ENCODE results near the gene ST7.
"Not testable (repeated sequence)": the region's sequence is repeated elsewhere in the genome, so short reads cannot be mapped to it uniquely, and the experiment has no call there.

The ST7 gene

DNA sequence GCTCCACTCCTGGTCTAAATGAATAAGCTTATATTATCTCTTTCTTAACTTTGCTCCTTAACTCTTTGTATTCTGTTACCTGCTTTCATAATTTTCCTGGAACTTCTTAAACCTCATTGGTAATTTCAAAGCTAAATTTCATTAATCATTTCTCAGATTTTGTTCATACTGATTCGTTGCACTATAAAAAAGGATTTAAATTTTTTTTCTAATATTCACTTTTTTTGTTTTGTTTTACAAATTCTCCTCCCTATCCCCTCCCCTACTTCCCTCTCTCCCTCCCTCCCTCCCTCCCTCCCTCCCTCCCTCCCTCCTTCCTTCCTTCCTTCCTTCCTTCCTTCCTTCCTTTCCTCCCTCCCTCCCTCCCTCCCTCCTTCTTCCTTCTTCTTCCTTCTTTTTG is 14.7 kb downstream of the ST7 start:
- Histone ChIP-seq H3K36me3 (ENCODE audit: control insufficient read depth in 1 of 2, insufficient read depth in 2 of 2, low read length in 2 of 2) (no peaks in the 10 kb centered on the region), H3K4me3 (ENCODE audit: low read depth in 1 of 2, low read length in 2 of 2) (no peak overlapping the region), H3K4me1 (ENCODE audit: control insufficient read depth in 1 of 2, insufficient read depth in 2 of 2, low read length in 2 of 2) (peaks cover 0 to 5% of the 10 kb centered on the region in 2 donors), H3K9me3 (ENCODE audit: control insufficient read depth in 1 of 2, low read length in 2 of 2) (no peaks in the 10 kb centered on the region), H3K27me3 (ENCODE audit: low read depth, low read length) (no peaks in the 10 kb centered on the region), H3K27ac (ENCODE audit: low read length) (no peak overlapping the region)

GRCh38 chr7:116968631-116969030 is 15.3 kb downstream of the ST7 start:
- Histone ChIP-seq H3K27ac (ENCODE audit: low read length) (no peak overlapping the region), H3K4me3 (ENCODE audit: low read depth in 1 of 2, low read length in 2 of 2) (no peak overlapping the region), H3K9me3 (ENCODE audit: control insufficient read depth in 1 of 2, low read length in 2 of 2) (no peaks in the 10 kb centered on the region), H3K27me3 (ENCODE audit: low read depth, low read length) (no peaks in the 10 kb centered on the region), H3K36me3 (ENCODE audit: control insufficient read depth in 1 of 2, insufficient read depth in 2 of 2, low read length in 2 of 2) (no peaks in the 10 kb centered on the region), H3K4me1 (ENCODE audit: control insufficient read depth in 1 of 2, insufficient read depth in 2 of 2, low read length in 2 of 2) (peaks cover 0 to 5% of the 10 kb centered on the region in 2 donors)

- Histone ChIP-seq H3K27ac (ENCODE audit: low read length) (no peak overlapping the region), H3K4me3 (ENCODE audit: low read depth in 1 of 2, low read length in 2 of 2) (no peak overlapping the region), H3K36me3 (ENCODE audit: control insufficient read depth in 1 of 2, insufficient read depth in 2 of 2, low read length in 2 of 2) (no peaks in the 10 kb centered on the region), H3K27me3 (ENCODE audit: low read depth, low read length) (no peaks in the 10 kb centered on the region), H3K4me1 (ENCODE audit: control insufficient read depth in 1 of 2, insufficient read depth in 2 of 2, low read length in 2 of 2) (peaks cover 0 to 5% of the 10 kb centered on the region in 2 donors), H3K9me3 (ENCODE audit: control insufficient read depth in 1 of 2, low read length in 2 of 2) (no peaks in the 10 kb centered on the region)
These were observed 16.1 kb downstream of the ST7 start for GRCh38 chr7:116969371-116969902.

GRCh38 chr7:116970238-116970910 is 17.1 kb downstream of the ST7 start:
- no peak overlapping the region for H3K27ac ChIP-seq (ENCODE audit: low read length)
- no peaks in the 10 kb centered on the region for H3K36me3 ChIP-seq (ENCODE audit: control insufficient read depth in 1 of 2, insufficient read depth in 2 of 2, low read length in 2 of 2)
- H3K4me3 ChIP-seq (ENCODE audit: low read depth in 1 of 2, low read length in 2 of 2): no peak overlapping the region
- H3K9me3 ChIP-seq (ENCODE audit: control insufficient read depth in 1 of 2, low read length in 2 of 2): no peaks in the 10 kb centered on the region
- H3K4me1 ChIP-seq (ENCODE audit: control insufficient read depth in 1 of 2, insufficient read depth in 2 of 2, low read length in 2 of 2): peaks cover 0 to 5% of the 10 kb centered on the region in 2 donors
- H3K27me3 ChIP-seq (ENCODE audit: low read depth, low read length): no peaks in the 10 kb centered on the region

DNA sequence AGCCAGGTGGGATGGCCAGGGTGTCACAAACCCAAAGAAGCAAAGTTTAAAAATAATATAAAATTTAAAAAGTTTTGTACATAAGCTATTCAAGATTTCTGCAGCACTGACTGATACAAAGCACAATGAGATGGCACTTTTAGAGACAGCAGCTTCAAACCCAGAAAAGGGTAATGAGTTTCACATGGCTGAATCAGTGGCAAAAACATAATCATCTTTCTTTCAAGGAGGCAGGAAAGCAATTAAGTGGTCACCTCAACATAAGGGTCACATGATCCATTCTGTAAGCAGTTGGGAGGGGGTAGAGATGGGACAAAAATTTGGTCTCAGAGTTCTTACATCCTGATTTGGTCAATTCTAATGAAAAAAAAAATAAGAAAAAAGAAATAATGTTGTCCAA is 17.9 kb downstream of the ST7 start:
- H3K36me3 ChIP-seq (ENCODE audit: control insufficient read depth in 1 of 2, insufficient read depth in 2 of 2, low read length in 2 of 2): not testable (repeated sequence)

GRCh38 chr7:116971869-116972268 is 18.6 kb downstream of the ST7 start:
- Histone ChIP-seq H3K4me1 (ENCODE audit: control insufficient read depth in 1 of 2, insufficient read depth in 2 of 2, low read length in 2 of 2) (peaks cover 0 to 5% of the 10 kb centered on the region in 2 donors), H3K4me3 (ENCODE audit: low read depth in 1 of 2, low read length in 2 of 2) (no peak overlapping the region), H3K27ac (ENCODE audit: low read length) (no peak overlapping the region), H3K27me3 (ENCODE audit: low read depth, low read length) (no peaks in the 10 kb centered on the region), H3K36me3 (ENCODE audit: control insufficient read depth in 1 of 2, insufficient read depth in 2 of 2, low read length in 2 of 2) (no peaks in the 10 kb centered on the region), H3K9me3 (ENCODE audit: control insufficient read depth in 1 of 2, low read length in 2 of 2) (no peaks in the 10 kb centered on the region)

More for the DNA sequence above, 17.9 kb downstream of the ST7 start:
- H3K27ac ChIP-seq (ENCODE audit: low read length); H3K4me1 ChIP-seq (ENCODE audit: control insufficient read depth in 1 of 2, insufficient read depth in 2 of 2, low read length in 2 of 2); H3K9me3 ChIP-seq (ENCODE audit: control insufficient read depth in 1 of 2, low read length in 2 of 2); H3K27me3 ChIP-seq (ENCODE audit: low read depth, low read length); H3K4me3 ChIP-seq (ENCODE audit: low read depth in 1 of 2, low read length in 2 of 2): not testable (repeated sequence)

DNA sequence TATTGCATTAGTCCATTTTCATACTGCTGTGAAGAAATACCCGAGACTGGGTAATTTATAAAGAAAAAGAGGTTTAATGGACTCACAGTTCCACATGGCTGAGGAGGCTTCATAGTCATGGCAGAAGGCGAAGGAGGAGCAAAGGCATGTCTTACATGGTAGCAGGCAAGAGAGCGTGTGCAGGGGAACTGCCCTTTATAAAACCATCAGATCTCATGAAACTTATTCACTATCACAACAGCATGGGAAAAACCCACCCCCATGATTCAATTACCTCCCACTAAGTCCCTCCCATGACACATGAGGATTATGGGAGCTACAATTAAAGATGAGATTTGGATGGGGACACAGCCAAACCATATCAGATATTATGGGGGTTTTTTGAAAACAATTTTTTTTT is 21.7 kb downstream of the ST7 start:
- not testable (repeated sequence) for H3K27me3 ChIP-seq (ENCODE audit: low read depth, low read length); H3K9me3 ChIP-seq (ENCODE audit: control insufficient read depth in 1 of 2, low read length in 2 of 2); H3K4me3 ChIP-seq (ENCODE audit: low read depth in 1 of 2, low read length in 2 of 2); H3K36me3 ChIP-seq (ENCODE audit: control insufficient read depth in 1 of 2, insufficient read depth in 2 of 2, low read length in 2 of 2); H3K27ac ChIP-seq (ENCODE audit: low read length); H3K4me1 ChIP-seq (ENCODE audit: control insufficient read depth in 1 of 2, insufficient read depth in 2 of 2, low read length in 2 of 2)

DNA sequence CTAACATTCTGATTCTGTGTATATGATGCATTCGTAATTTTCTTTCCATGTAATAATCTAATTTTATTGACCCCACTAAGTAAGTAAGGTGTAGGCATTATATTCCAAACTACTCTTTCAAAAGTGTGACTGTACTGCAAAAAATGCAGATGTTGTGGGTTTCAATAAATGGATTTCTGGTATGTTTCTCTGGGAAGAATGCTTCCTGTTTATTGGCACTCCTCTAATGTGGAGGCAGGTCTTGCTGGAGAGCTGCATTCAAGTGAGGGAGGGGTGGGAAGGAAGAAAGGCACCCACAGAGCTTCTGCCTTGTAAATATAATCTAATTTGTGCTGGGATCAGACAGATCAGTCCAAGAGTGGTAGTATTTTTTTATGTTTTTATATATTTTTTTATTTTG is 23.9 kb downstream of the ST7 start:
- Histone ChIP-seq H3K4me1 (ENCODE audit: control insufficient read depth in 1 of 2, insufficient read depth in 2 of 2, low read length in 2 of 2) (no peaks in the 10 kb centered on the region), H3K27ac (ENCODE audit: low read length) (no peak overlapping the region), H3K9me3 (ENCODE audit: control insufficient read depth in 1 of 2, low read length in 2 of 2) (no peaks in the 10 kb centered on the region), H3K36me3 (ENCODE audit: control insufficient read depth in 1 of 2, insufficient read depth in 2 of 2, low read length in 2 of 2) (no peaks in the 10 kb centered on the region), H3K4me3 (ENCODE audit: low read depth in 1 of 2, low read length in 2 of 2) (no peak overlapping the region), H3K27me3 (ENCODE audit: low read depth, low read length) (no peaks in the 10 kb centered on the region)

DNA sequence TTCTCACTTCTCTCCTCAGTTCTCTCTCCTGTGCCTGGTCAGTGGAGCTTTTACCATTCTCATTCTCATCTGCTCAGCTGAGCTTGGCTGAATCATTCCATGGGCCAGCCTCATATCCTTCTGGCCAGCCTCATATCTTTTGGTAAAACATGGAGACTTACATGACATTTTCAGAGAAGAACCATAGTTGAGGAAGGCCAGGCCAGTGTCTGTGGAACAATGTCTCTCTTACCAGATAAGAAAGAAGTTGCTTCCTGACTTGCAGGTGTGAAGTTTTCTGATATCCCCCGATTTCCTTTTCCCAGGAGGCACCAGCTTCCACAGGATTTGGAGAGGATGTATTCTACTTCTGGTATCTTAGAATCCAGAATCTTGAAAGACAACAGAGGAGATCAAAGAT is 24.7 kb downstream of the ST7 start:
- Histone ChIP-seq H3K4me1 (ENCODE audit: control insufficient read depth in 1 of 2, insufficient read depth in 2 of 2, low read length in 2 of 2) (no peaks in the 10 kb centered on the region), H3K9me3 (ENCODE audit: control insufficient read depth in 1 of 2, low read length in 2 of 2) (no peaks in the 10 kb centered on the region), H3K36me3 (ENCODE audit: control insufficient read depth in 1 of 2, insufficient read depth in 2 of 2, low read length in 2 of 2) (no peaks in the 10 kb centered on the region), H3K4me3 (ENCODE audit: low read depth in 1 of 2, low read length in 2 of 2) (no peak overlapping the region), H3K27me3 (ENCODE audit: low read depth, low read length) (no peaks in the 10 kb centered on the region), H3K27ac (ENCODE audit: low read length) (no peak overlapping the region)

GRCh38 chr7:116979430-116979829 is 26.1 kb downstream of the ST7 start:
- Histone ChIP-seq H3K9me3 (ENCODE audit: control insufficient read depth in 1 of 2, low read length in 2 of 2) (no peaks in the 10 kb centered on the region), H3K4me1 (ENCODE audit: control insufficient read depth in 1 of 2, insufficient read depth in 2 of 2, low read length in 2 of 2) (no peaks in the 10 kb centered on the region)

GRCh38 chr7:116980354-116980753 is 27.1 kb downstream of the ST7 start:
- H3K9me3 ChIP-seq (ENCODE audit: control insufficient read depth in 1 of 2, low read length in 2 of 2): no peaks in the 10 kb centered on the region
- H3K4me3 ChIP-seq (ENCODE audit: low read depth in 1 of 2, low read length in 2 of 2): no peak overlapping the region
- H3K27ac ChIP-seq (ENCODE audit: low read length): no peak overlapping the region

More at GRCh38 chr7:116979430-116979829, 26.1 kb downstream of the ST7 start:
- Histone ChIP-seq H3K27me3 (ENCODE audit: low read depth, low read length) (no peaks in the 10 kb centered on the region), H3K27ac (ENCODE audit: low read length) (no peak overlapping the region), H3K4me3 (ENCODE audit: low read depth in 1 of 2, low read length in 2 of 2) (no peak overlapping the region), H3K36me3 (ENCODE audit: control insufficient read depth in 1 of 2, insufficient read depth in 2 of 2, low read length in 2 of 2) (no peaks in the 10 kb centered on the region)

GRCh38 chr7:116981939-116982338 is 28.6 kb downstream of the ST7 start:
- no peak overlapping the region for H3K4me3 ChIP-seq (ENCODE audit: low read depth in 1 of 2, low read length in 2 of 2)
- no peaks in the 10 kb centered on the region for H3K27me3 ChIP-seq (ENCODE audit: low read depth, low read length)
- H3K27ac ChIP-seq (ENCODE audit: low read length): no peak overlapping the region
- H3K4me1 ChIP-seq (ENCODE audit: control insufficient read depth in 1 of 2, insufficient read depth in 2 of 2, low read length in 2 of 2): no peaks in the 10 kb centered on the region
- H3K9me3 ChIP-seq (ENCODE audit: control insufficient read depth in 1 of 2, low read length in 2 of 2): no peaks in the 10 kb centered on the region
- no peaks in the 10 kb centered on the region for H3K36me3 ChIP-seq (ENCODE audit: control insufficient read depth in 1 of 2, insufficient read depth in 2 of 2, low read length in 2 of 2)

More at GRCh38 chr7:116980354-116980753, 27.1 kb downstream of the ST7 start:
- Histone ChIP-seq H3K36me3 (ENCODE audit: control insufficient read depth in 1 of 2, insufficient read depth in 2 of 2, low read length in 2 of 2) (no peaks in the 10 kb centered on the region), H3K4me1 (ENCODE audit: control insufficient read depth in 1 of 2, insufficient read depth in 2 of 2, low read length in 2 of 2) (no peaks in the 10 kb centered on the region), H3K27me3 (ENCODE audit: low read depth, low read length) (no peaks in the 10 kb centered on the region)
